Neural cell (in vitro differentiated cells): ENCODE data around the gene ZNF346. TPM values are rescaled to one million over a fixed set of nuclear protein-coding genes. Genes with fewer than 3 reads are reported as not detected.

ENCODE experiments used
- H2AFZ ChIP-seq: fragments of 200-600, 300-800 bp; sonication (generic), shearing (Covaris generic); 2 replicates; pipeline ENCODE4 v1.6.0; 2014; ENCODE audit warnings: low read depth, mild to moderate bottlenecking, antibody characterized with exemption, low read length, moderate library complexity
- H3F3A ChIP-seq: fragments of 200-600 bp; shearing (Covaris generic); 2 replicates; pipeline ENCODE4 v1.6.1; 2016; ENCODE audit warnings: mild to moderate bottlenecking, moderate library complexity, mixed read lengths, antibody characterized with exemption, low read length; ENCODE audit not compliant: insufficient read depth, poor library complexity, severe bottlenecking
- H3K27ac ChIP-seq: fragments of 200-600, 300-800 bp; sonication (generic), shearing (Covaris generic); 2 replicates; pipeline ENCODE4 v1.5.1; 2014; ENCODE audit warnings: mild to moderate bottlenecking, low read length, moderate library complexity
- H3K27me3 ChIP-seq: fragments of 300-800, 200-600 bp; sonication (generic), shearing (Covaris generic); 2 replicates; pipeline ENCODE4 v1.6.0; 2014; ENCODE audit warnings: mild to moderate bottlenecking, low read depth, low read length, moderate library complexity; ENCODE audit not compliant: insufficient read depth
- H3K36me3 ChIP-seq: fragments of 300-800, 200-600 bp; sonication (generic), shearing (Covaris generic); 2 replicates; pipeline ENCODE4 v1.5.1; 2014; ENCODE audit warnings: mild to moderate bottlenecking, antibody characterized with exemption, low read length, moderate library complexity; ENCODE audit not compliant: insufficient read depth
- H3K4me2 ChIP-seq: fragments of 300-800, 200-600 bp; sonication (generic), shearing (Covaris generic); 2 replicates; pipeline ENCODE4 v1.6.0; 2014; ENCODE audit warnings: mild to moderate bottlenecking, low read length
- H3K4me3 ChIP-seq: fragments of 300-800, 200-600 bp; sonication (generic), shearing (Covaris generic); 2 replicates; pipeline ENCODE4 v1.5.1; 2014; ENCODE audit warnings: mild to moderate bottlenecking, low read length, moderate library complexity
- H3K79me2 ChIP-seq: fragments of 200-600 bp; shearing (Covaris generic); replicated peaks from 2 replicates; pipeline ENCODE4 v1.6.0; 2014; ENCODE audit warnings: mild to moderate bottlenecking, low read length, moderate library complexity; ENCODE audit not compliant: insufficient read depth
- H3K9ac ChIP-seq: fragments of 300-800, 200-600 bp; sonication (generic), shearing (Covaris generic); 2 replicates; pipeline ENCODE4 v1.6.1; 2016; ENCODE audit warnings: mild to moderate bottlenecking, low read length, mixed read lengths
- H3K9me2 ChIP-seq: fragments of 200-600 bp; shearing (Covaris generic); 2 replicates; pipeline ENCODE4 v1.6.1; 2016; ENCODE audit warnings: mild to moderate bottlenecking, low read length, mixed read lengths; ENCODE audit not compliant: insufficient read depth
- H3K9me3 ChIP-seq: fragments of 200-600, 300-800 bp; sonication (generic), shearing (Covaris generic); 2 replicates; pipeline ENCODE4 v1.6.1; 2016; ENCODE audit warnings: mild to moderate bottlenecking, mixed run types, low read length, moderate library complexity, mixed read lengths
- H4K20me1 ChIP-seq: fragments of 200-600 bp; shearing (Covaris generic); 2 replicates; pipeline ENCODE4 v1.6.1; 2016; ENCODE audit warnings: mild to moderate bottlenecking, mixed run types; ENCODE audit not compliant: insufficient read depth
- CTCF ChIP-seq: fragments of 450-650 bp; IDR thresholded peaks from 2 replicates; pipeline ENCODE4 v1.5.1; 2014; ENCODE audit warnings: antibody characterized with exemption, mild to moderate bottlenecking, moderate library complexity; ENCODE audit not compliant: poor library complexity, severe bottlenecking
- EP300 ChIP-seq: fragments of 450-650 bp; conservative IDR thresholded peaks from 2 replicates; pipeline ENCODE4 v1.6.1; 2014; ENCODE audit warnings: antibody characterized with exemption, mild to moderate bottlenecking, moderate library complexity; ENCODE audit not compliant: poor library complexity, severe bottlenecking
- EZH2 ChIP-seq: fragments of 200-600, 300-800 bp; shearing (Covaris generic), sonication (generic); IDR thresholded peaks from 2 replicates; pipeline ENCODE4 v1.6.1; 2014; ENCODE audit warnings: antibody characterized with exemption, low read length, borderline replicate concordance, mild to moderate bottlenecking; ENCODE audit not compliant: insufficient read depth, poor library complexity, severe bottlenecking
- MXI1 ChIP-seq: fragments of 450-650 bp; conservative IDR thresholded peaks from 2 replicates; pipeline ENCODE4 v1.6.1; 2014; ENCODE audit warnings: antibody characterized with exemption, mild to moderate bottlenecking; ENCODE audit not compliant: poor library complexity, severe bottlenecking
- POLR2AphosphoS5 ChIP-seq: IDR thresholded peaks from 2 replicates; pipeline ENCODE4 v1.6.1; 2012
- RAD21 ChIP-seq: fragments of 450-650 bp; conservative IDR thresholded peaks from 2 replicates; pipeline ENCODE4 v1.6.1; 2014; ENCODE audit warnings: antibody characterized with exemption, mild to moderate bottlenecking, moderate library complexity
- REST ChIP-seq: IDR thresholded peaks from 2 replicates; pipeline ENCODE4 v1.6.1; 2012; ENCODE audit warnings: borderline replicate concordance
- SMC3 ChIP-seq: fragments of 450-650 bp; conservative IDR thresholded peaks from 2 replicates; pipeline ENCODE4 v1.6.1; 2014; ENCODE audit warnings: antibody characterized with exemption, mild to moderate bottlenecking, moderate library complexity; ENCODE audit not compliant: poor library complexity
- TAF1 ChIP-seq: IDR thresholded peaks from 2 replicates; pipeline ENCODE4 v1.6.1; 2012; ENCODE audit warnings: low read depth
- polyA plus RNA-seq: library from polyadenylated mRNA; depleted of rRNA; stranded (reverse); fragments of >200 nt; gene quantifications from 2 replicates; pipeline ENCODE4 v1.2.3, GENCODE V29; 2014

Gene ZNF346
- polyA plus RNA-seq, 1 donor from 2014 or later: 40.1 TPM

- H3K9me3 ChIP-seq: no peaks in the 10 kb centered on the region
- no peaks in the 10 kb centered on the region for H3K36me3 ChIP-seq
- TF ChIP-seq EZH2 (no peak), TAF1 (no peak), REST (no peak), MXI1 (no peak), SMC3 (no peak), CTCF (no peak), RAD21 (no peak), EP300 (no peak), POLR2AphosphoS5 (no peak)
- no peak overlapping the region for H2AFZ ChIP-seq
- no peak overlapping the region for H3K27ac ChIP-seq
- no peak overlapping the region for H3K4me2 ChIP-seq
- H3K9me2 ChIP-seq: no peaks in the 10 kb centered on the region
- H3F3A ChIP-seq: no peaks in the 10 kb centered on the region
- H3K4me3 ChIP-seq: no peak overlapping the region
- H3K79me2 ChIP-seq: peaks cover 19% of the 10 kb centered on the region
- H4K20me1 ChIP-seq: no peaks in the 10 kb centered on the region
- no peaks in the 10 kb centered on the region for H3K27me3 ChIP-seq
- H3K9ac ChIP-seq: no peak overlapping the region
These were observed 7.0 kb downstream of the ZNF346 start for GRCh38 chr5:177029498-177029897.

- Histone ChIP-seq H3K79me2 (peaks cover 11% of the 10 kb centered on the region), H4K20me1 (no peaks in the 10 kb centered on the region), H3K27ac (no peak overlapping the region)
These were observed 13.5 kb downstream of the ZNF346 start for GRCh38 chr5:177035976-177036375.

More at GRCh38 chr5:177035976-177036375, 13.5 kb downstream of the ZNF346 start:
- Histone ChIP-seq H3K4me2 (no peak overlapping the region), H3K36me3 (no peaks in the 10 kb centered on the region), H3K4me3 (no peak overlapping the region), H3K9ac (no peak overlapping the region), H3K9me3 (no peaks in the 10 kb centered on the region), H3K9me2 (no peaks in the 10 kb centered on the region), H2AFZ (no peak overlapping the region), H3K27me3 (no peaks in the 10 kb centered on the region), H3F3A (no peaks in the 10 kb centered on the region)
- TF ChIP-seq EZH2 (no peak), MXI1 (no peak), EP300 (no peak), TAF1 (no peak), RAD21 (no peak), SMC3 (no peak), REST (no peak), CTCF (no peak), POLR2AphosphoS5 (no peak)
